B cell (primary cell): ENCODE results near the gene IPO4. TPM values are rescaled to one million over a fixed set of nuclear protein-coding genes. Genes with fewer than 3 reads are reported as not detected.

Experiments
- ATAC-seq: fragments of 200-7000 bp; cut with Tn5 transposase; one replicate; pipeline ENCODE4 v1.10.0; 2021; ENCODE audit warnings: low read depth, mild to moderate bottlenecking, moderate number of reproducible peaks, moderate library complexity
- CTCF ChIA-PET: fragments of 350-600 bp; sonication (Branson Sonifier 250); formaldehyde crosslinking; loops from one replicate; lab custom pipeline; 2021; ENCODE audit warnings: antibody characterized with exemption, inconsistent platforms; lab: Charles Lee
- POLR2A ChIA-PET: fragments of 350-600 bp; sonication (Branson Sonifier 250); formaldehyde crosslinking; loops from one replicate; lab custom pipeline; 2021; ENCODE audit warnings: antibody characterized with exemption; lab: Charles Lee
- DNase-seq: peaks from one replicate; pipeline ENCODE4 v3.0.0; 2013
- H2AFZ ChIP-seq: 2 replicates; pipeline ENCODE4 v1.6.1; 2012; ENCODE audit warnings: mild to moderate bottlenecking, low read depth, low read length; ENCODE audit not compliant: insufficient read depth, poor library complexity, severe bottlenecking
- H3K27ac ChIP-seq, 2 donors: 1 replicate in 1 of 2; 2 replicates in 1 of 2; pipeline ENCODE4 v1.5.1; 2012 to 2013; ENCODE audit warnings: low read length in 2 of 2, mild to moderate bottlenecking in 2 of 2, moderate library complexity in 1 of 2
- H3K27me3 ChIP-seq, 4 experiments: fragments of 200-600 bp in 1 of 4; sonication (generic) in 1 of 4; replicated peaks in 1 of 4; 1 replicate in 2 of 4; 2 replicates in 2 of 4; pipeline versions ENCODE4 v1.6.1 to v1.7.0; 2013 to 2016; ENCODE audit warnings: low read length in 3 of 4, mild to moderate bottlenecking in 2 of 4, mixed read lengths in 1 of 4, moderate library complexity in 1 of 4; ENCODE audit not compliant: insufficient read depth in 4 of 4, control insufficient read depth in 3 of 4; ENCODE audit errors: control extremely low read depth in 1 of 4
- H3K36me3 ChIP-seq, 2 experiments: replicated peaks in 1 of 2; 1 replicate in 1 of 2; 2 replicates in 1 of 2; pipeline versions ENCODE4 v1.6.1 to v1.7.1; 2013; ENCODE audit warnings: low read length in 1 of 2; ENCODE audit not compliant: insufficient read depth in 2 of 2, control insufficient read depth in 1 of 2; ENCODE audit errors: control extremely low read depth in 1 of 2, extremely low read depth in 1 of 2
- H3K4me1 ChIP-seq, 2 donors: fragments of 200-600 bp in 1 of 2; sonication (generic) in 1 of 2; 1 replicate in 1 of 2; 2 replicates in 1 of 2; pipeline versions ENCODE4 v1.5.1 to v1.6.1; 2013 to 2017; ENCODE audit warnings: low read length in 2 of 2; ENCODE audit not compliant: control insufficient read depth in 2 of 2, insufficient read depth in 2 of 2
- H3K4me2 ChIP-seq: replicated peaks from 2 replicates; pipeline ENCODE3; 2012; ENCODE audit warnings: mild to moderate bottlenecking, low read depth, low read length; ENCODE audit not compliant: poor library complexity, severe bottlenecking
- H3K4me3 ChIP-seq, 5 experiments: fragments of 200-600 bp in 1 of 5; sonication (generic) in 1 of 5; 1 replicate in 3 of 5; 2 replicates in 2 of 5; pipeline versions ENCODE4 v1.5.1 to v1.7.0; 2011 to 2016; ENCODE audit warnings: low read length in 4 of 5, mild to moderate bottlenecking in 4 of 5, low read depth in 2 of 5, control low read depth in 1 of 5, moderate library complexity in 1 of 5; ENCODE audit not compliant: insufficient read depth in 1 of 5; ENCODE audit errors: control extremely low read depth in 1 of 5, extremely low read depth in 1 of 5
- H3K79me2 ChIP-seq: fragments of 200-600 bp; sonication (generic); one replicate; pipeline ENCODE4 v1.6.0; 2016; ENCODE audit warnings: low read length; ENCODE audit not compliant: control insufficient read depth, insufficient read depth
- H3K9ac ChIP-seq: fragments of 200-600 bp; sonication (generic); 2 replicates; pipeline ENCODE4 v1.6.1; 2017; ENCODE audit warnings: mild to moderate bottlenecking, low read length, moderate library complexity
- H3K9me3 ChIP-seq, 3 donors: one replicate each; pipeline versions ENCODE4 v1.6.1 to v1.7.1; 2013; ENCODE audit warnings: low read length in 2 of 3; ENCODE audit not compliant: control insufficient read depth in 2 of 3, insufficient read depth in 1 of 3; ENCODE audit errors: control extremely low read depth in 1 of 3
- H4K20me1 ChIP-seq: 2 replicates; pipeline ENCODE4 v1.6.0; 2012; ENCODE audit warnings: mild to moderate bottlenecking, low read length; ENCODE audit not compliant: insufficient read depth, control insufficient read depth, poor library complexity, severe bottlenecking
- H3K27ac Mint-ChIP-seq: one replicate; pipeline ENCODE4 v1.8.0; 2021; ENCODE audit warnings: mixed read lengths
- H3K27me3 Mint-ChIP-seq: one replicate; pipeline ENCODE4 v1.8.0; 2021; ENCODE audit warnings: mixed read lengths
- H3K4me1 Mint-ChIP-seq: one replicate; pipeline ENCODE4 v1.8.0; 2021; ENCODE audit warnings: mixed read lengths
- H3K4me3 Mint-ChIP-seq: one replicate; pipeline ENCODE4 v1.8.0; 2021; ENCODE audit warnings: mixed read lengths
- H3K9me3 Mint-ChIP-seq: one replicate; pipeline ENCODE4 v1.8.0; 2022; ENCODE audit warnings: mixed read lengths; ENCODE audit not compliant: insufficient read depth
- CTCF ChIP-seq: fragments of 200-600 bp; IDR thresholded peaks from one replicate; pipeline ENCODE4 v1.8.0; 2022; ENCODE audit warnings: antibody characterized with exemption, mild to moderate bottlenecking
- EZH2 ChIP-seq: IDR thresholded peaks from 2 replicates; pipeline ENCODE4 v1.6.1; 2012; ENCODE audit warnings: borderline replicate concordance, low read depth, mild to moderate bottlenecking, moderate library complexity, low read length; ENCODE audit not compliant: insufficient read depth, poor library complexity, severe bottlenecking
- WGBS: methylation state at CpG from one replicate; pipeline ENCODE4 v1.1.5; 2013; ENCODE audit warnings: missing lambda C conversion rate; ENCODE audit not compliant: insufficient coverage; 5-methylcytosine and 5-hydroxymethylcytosine counted together
- intact Hi-C: fragments of 100-400 bp; cut with micrococcal nuclease; formaldehyde crosslinking; loops from one replicate; pipeline ENCODE4 v1.10.0; 2022
- polyA plus RNA-seq: library from polyadenylated mRNA; depleted of rRNA; stranded (reverse); fragments of >200 nt; gene quantifications from 2 replicates; pipeline ENCODE4 v1.2.3, GENCODE V29; 2012
- total RNA-seq, 2 donors: library from RNA; stranded (reverse); fragments of 120-200 nt in 1 of 2; gene quantifications; 1 replicate in 1 of 2; 2 replicates in 1 of 2; pipeline versions ENCODE4 v1.2.3 to v1.2.4, GENCODE V29; 2013 to 2022

IPO4 gene
- total and polyA plus RNA-seq, 2 donors (not counting 1 experiment from before 2014, with no cell fraction given): 28.3 to 35.0 TPM

GRCh38 chr14:24234095-24235005 lies 45.7 kb upstream of the IPO4 start:
- Mint-ChIP-seq H3K27me3 (no peaks in the 10 kb centered on the region), H3K9me3 (no peaks in the 10 kb centered on the region), H3K27ac (peak overlapping the region; percentile 62), H3K4me1 (peaks cover 69% of the 10 kb centered on the region), H3K4me3 (peak overlapping the region; percentile 62)
- POLR2A ChIA-PET: interaction anchor here (0.6 to 3.5 kb wide), 4 partner anchors 21 to 88 kb away, joined by 3 to 13 read pairs (median 6); partner anchors contain the start of genes CHMP4A, PSME2 and RNF31
- DNase-seq (no peak), ATAC-seq (no peak)
- H3K9ac ChIP-seq: no peak overlapping the region
- CTCF ChIA-PET: interaction anchor here (0.7 to 3.2 kb wide), 11 partner anchors 9 to 922 kb away, joined by 3 to 19 read pairs (median 4); partner anchors contain the start of genes CIDEB, DHRS1, LTB4R2 and MDP1
- H3K4me3 ChIP-seq: no peak overlapping the region
- H3K79me2 ChIP-seq: peaks cover 62% of the 10 kb centered on the region
- peaks cover 21% of the 10 kb centered on the region for H4K20me1 ChIP-seq
- H3K27me3 ChIP-seq: no peaks in the 10 kb centered on the region
- no peaks in the 10 kb centered on the region for H3K9me3 ChIP-seq
- no peak overlapping the region for H2AFZ ChIP-seq
- H3K4me2 ChIP-seq: no peak overlapping the region
- intact Hi-C loops: loop anchor here (5.0 kb wide), 1 partner anchor 72 kb away; the partner anchor contains the start of gene IRF9
- 93% methylated on average over 3 of the region's 3 CpGs for WGBS
- H3K4me1 ChIP-seq: peaks cover 26 to 30% of the 10 kb centered on the region in 2 donors
- H3K27ac ChIP-seq: peak overlapping the region in 1 of 2 donors; percentile 31
- peaks cover 0 to 44% of the 10 kb centered on the region in 2 experiments for H3K36me3 ChIP-seq
- TF ChIP-seq EZH2 (no peak), CTCF (no peak)
